ENCODE results near the gene CAMTA2.
"Not testable (repeated sequence)": the region's sequence is repeated elsewhere in the genome, so short reads cannot be mapped to it uniquely, and the experiment has no call there.

CAMTA2 gene, protein sequence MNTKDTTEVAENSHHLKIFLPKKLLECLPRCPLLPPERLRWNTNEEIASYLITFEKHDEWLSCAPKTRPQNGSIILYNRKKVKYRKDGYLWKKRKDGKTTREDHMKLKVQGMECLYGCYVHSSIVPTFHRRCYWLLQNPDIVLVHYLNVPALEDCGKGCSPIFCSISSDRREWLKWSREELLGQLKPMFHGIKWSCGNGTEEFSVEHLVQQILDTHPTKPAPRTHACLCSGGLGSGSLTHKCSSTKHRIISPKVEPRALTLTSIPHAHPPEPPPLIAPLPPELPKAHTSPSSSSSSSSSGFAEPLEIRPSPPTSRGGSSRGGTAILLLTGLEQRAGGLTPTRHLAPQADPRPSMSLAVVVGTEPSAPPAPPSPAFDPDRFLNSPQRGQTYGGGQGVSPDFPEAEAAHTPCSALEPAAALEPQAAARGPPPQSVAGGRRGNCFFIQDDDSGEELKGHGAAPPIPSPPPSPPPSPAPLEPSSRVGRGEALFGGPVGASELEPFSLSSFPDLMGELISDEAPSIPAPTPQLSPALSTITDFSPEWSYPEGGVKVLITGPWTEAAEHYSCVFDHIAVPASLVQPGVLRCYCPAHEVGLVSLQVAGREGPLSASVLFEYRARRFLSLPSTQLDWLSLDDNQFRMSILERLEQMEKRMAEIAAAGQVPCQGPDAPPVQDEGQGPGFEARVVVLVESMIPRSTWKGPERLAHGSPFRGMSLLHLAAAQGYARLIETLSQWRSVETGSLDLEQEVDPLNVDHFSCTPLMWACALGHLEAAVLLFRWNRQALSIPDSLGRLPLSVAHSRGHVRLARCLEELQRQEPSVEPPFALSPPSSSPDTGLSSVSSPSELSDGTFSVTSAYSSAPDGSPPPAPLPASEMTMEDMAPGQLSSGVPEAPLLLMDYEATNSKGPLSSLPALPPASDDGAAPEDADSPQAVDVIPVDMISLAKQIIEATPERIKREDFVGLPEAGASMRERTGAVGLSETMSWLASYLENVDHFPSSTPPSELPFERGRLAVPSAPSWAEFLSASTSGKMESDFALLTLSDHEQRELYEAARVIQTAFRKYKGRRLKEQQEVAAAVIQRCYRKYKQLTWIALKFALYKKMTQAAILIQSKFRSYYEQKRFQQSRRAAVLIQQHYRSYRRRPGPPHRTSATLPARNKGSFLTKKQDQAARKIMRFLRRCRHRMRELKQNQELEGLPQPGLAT

DNA sequence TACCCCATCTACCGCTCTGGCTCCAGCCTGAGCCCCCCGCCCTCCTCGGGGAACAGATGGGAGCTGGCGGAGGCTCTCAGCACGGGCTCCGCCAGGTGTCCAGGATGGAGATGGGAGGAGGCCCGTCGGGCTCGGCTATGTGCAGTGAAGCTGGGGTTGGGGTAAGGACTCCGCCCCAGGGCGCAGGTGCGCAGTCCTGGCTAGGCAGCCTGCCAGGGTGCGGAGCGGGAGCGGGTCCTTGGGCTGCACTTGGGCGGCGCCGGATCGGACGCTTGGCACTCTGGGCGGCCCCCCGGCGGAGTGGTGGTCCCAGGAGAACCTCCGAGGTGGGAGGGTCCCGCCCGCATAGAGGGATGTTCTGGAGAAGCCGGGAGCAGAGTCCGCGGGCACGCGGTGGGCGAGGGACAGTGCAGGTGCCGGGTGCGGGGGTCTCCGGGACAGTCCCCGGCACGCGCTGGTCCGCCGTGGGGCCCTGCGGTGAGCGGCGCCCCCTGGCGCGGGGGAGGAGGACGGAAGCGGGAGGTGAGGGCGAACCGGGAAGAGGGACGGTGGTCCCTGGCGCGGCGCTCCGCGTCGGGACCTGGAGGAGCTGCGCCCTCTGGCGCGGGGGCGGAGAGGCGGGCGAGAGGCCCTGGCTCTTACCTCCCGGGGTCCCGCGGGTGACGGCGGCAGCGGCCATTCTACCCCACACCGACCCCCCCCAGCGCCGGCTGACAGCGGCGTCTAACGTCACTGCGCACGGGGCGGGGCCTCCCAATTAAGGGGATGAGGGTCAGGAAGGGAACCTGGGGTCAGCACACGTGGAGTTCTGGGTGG lies at the start of gene CAMTA2:
Gene CAMTA2 (minus strand): TSS at position 725 of the 816 bp plus-strand sequence. CDS start 1,453 bp downstream, outside the sequence.
- Histone ChIP-seq H3K4me3 (peak within 1 kb of the TSS; percentile 74 to 99 (median 95)), H3K27ac (peak within 1 kb of the TSS; percentile 43 to 99 (median 95))

DNA sequence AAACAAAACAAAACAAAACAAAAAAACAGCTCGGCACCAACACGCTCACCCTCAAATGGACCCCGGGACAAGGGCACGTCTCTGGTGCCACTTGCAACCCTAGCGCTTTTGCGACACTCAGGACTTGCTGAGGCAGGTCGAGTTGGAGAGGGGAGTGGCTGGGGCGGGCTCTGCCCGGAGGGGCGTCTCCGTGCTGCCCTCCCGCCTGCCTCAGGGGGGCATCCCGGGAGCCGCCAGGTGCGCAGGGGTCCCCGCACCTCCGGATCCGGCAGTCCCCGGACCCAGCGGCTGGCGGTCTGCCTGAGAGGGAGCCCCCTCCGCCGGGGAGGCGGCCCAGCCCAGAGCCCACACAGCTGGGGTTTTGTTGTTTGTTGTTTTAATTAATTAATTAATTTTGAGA lies 47.8 kb upstream of the CAMTA2 start, which contains the start of gene SLC52A1:
Gene SLC52A1 (minus strand): TSS at position 112 of the 400 bp plus-strand sequence. CDS start 820 bp downstream, outside the sequence.
- H3K4me3 ChIP-seq: peak within 1 kb of the TSS; percentile 3 to 45 (median 22)
- peak within 1 kb of the TSS in 4 of 21 experiments; percentile 2 to 71 (median 58) for H3K27ac ChIP-seq

DNA sequence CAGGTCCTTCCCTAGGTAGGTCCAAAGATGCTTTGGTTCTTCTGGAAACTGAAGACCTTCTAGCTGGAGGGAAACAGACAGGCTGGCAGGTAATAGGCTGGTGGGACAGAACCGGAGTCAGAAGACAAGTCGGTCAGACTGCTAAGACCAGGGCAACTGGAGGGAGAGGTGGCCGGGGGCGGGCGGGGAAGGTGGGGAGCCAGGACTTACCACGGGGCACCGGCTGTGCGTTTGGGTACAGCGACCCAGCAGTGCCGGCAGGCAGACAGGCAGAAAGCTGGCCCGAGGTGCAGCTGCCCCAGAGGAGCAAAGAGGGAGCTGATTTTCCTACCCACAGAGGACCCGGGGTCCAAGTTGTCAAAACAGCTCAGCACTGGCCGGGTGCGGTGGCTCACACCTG lies 47.2 kb upstream of the CAMTA2 start:
- Histone ChIP-seq H3K27ac (no peak overlapping the region), H3K4me3 (peak overlapping the region in 1 of 7 experiments; percentile 45)

DNA sequence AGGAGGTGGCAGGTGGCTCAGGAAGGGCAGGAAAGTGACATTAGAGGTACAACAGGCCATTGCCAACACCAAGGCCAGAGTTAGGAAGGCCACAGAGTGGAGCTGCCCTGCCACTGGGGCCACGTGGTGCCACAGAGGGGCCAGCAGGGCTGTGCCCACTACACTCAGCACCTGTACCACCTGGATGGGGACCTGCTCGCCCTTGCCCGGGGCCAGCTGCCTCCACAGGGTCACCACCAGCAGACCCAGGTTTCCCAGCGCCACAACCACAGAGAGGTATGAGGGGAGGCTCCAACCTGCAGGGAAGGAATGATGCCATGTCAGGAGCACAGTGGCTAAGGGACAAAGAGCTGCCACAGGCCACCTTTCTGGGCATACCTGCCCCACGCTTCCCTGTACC lies 46.6 kb upstream of the CAMTA2 start:
- no peak overlapping the region for H3K4me3 ChIP-seq

DNA sequence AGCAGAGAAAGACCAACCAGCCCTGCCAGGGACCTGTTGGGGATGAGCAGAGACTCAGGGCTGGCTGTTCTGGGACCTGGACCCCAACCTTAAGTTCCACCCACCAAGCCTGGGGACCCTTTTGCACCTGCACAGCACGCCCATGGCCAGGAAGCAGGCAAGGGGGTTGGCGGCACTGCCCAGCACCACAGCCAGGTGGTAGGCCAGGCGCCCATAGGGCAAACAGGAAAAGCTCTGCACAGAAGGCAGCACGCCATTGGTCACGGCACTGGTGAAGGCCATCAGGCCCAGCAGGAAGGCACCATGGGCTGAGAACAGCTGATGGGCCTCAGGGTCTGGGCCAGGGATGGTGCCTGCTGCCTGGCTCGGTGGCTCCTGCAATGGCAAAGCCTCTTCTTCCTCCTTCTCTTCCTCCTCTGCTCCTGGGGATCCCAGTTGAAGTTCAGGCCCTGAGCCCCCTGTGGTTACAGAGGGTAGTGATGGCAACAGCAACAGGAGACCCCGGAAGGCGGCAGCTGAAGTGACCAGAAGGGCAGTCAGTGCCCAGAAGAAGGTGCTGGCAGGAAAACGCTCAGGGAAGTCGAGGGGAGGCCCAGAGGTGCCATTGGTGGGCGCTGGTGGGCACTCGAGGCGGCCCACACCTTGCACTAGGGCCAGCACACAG lies 46.0 kb upstream of the CAMTA2 start:
- H3K4me3 ChIP-seq: no peak overlapping the region
- no peak overlapping the region for H3K27ac ChIP-seq

More for the DNA sequence above, 46.6 kb upstream of the CAMTA2 start:
- H3K27ac ChIP-seq: no peak overlapping the region

DNA sequence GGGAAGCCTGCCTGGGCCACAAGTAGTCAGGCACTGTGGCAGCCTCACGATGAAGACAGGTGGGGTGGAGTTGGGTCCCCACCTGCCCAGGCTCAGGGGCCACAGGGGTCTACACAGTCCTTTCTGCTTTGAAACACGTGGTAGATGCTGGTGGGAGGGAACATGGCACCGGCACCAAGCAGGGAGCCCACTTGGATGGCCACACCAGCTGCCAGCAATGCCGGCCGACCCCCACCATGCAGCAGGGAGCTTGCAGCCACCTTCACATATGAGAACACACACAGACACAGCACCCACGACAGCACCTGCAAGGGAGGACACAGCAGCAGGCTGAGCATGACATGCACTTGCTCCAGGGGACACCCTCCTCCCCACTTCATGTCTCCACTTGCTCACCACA lies 45.4 kb upstream of the CAMTA2 start:
- Histone ChIP-seq H3K4me3 (no peak overlapping the region), H3K27ac (peak overlapping the region in 1 of 21 experiments; percentile 81)

DNA sequence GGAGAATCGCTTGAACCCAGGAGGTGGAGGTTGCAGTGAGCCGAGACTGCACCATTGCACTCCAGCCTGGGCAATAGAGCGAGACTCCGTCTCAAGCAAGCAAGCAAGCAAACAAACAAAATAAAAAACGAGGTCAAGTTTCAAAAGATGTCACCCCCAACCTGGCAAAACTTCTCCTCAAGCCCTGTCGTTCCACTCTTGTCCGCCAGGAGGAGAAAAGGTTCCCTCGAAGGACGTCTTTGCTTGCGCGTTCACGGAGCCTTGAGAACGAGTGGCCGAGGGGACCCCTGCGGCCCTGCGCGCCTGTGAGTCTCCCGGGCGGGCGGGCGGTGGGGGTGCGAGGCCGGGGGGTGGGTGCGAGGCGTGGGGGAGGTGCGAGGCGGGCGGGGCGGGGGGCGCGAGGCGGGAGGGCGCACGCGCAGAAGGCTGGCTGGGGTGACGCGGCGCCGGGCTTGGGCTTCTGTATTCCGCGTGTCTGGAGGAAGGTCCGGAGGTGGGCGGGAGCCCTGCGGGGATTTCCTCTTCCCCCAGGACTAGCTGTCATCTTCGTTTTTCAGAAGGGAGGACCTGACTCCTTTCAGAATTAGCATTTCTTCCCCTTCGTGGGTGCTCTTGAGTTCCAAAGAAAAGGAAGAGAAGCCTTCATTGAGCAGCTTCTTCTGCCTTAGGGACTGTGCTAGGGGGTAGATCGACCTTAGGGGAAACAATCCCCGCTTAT lies 44.0 kb upstream of the CAMTA2 start:
- Histone ChIP-seq H3K4me3 (peak overlapping the region; percentile 24 to 49 (median 41)), H3K27ac (peak overlapping the region in 19 of 21 experiments; percentile 16 to 85 (median 66))

DNA sequence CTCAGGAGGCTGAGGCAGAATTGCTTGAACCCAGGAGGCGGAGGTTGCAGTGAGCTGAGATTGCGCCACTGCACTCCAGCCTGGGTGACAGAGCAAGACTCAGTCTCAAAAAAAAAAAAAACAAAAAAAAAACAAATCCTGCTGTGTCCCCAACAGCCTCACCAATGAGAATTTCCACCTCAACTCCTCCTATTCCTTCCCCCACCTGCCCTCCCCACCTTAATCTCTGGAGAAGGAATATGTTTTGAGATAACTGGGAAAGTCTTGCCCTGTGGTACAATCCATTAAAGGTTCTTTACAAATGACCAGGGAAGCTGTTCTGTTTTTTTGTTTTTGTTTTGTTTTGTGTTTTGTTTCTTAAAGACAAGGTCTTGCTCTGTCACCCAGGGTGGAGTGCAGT lies 42.7 kb upstream of the CAMTA2 start:
- not testable (repeated sequence) for H3K27ac ChIP-seq, H3K4me3 ChIP-seq

DNA sequence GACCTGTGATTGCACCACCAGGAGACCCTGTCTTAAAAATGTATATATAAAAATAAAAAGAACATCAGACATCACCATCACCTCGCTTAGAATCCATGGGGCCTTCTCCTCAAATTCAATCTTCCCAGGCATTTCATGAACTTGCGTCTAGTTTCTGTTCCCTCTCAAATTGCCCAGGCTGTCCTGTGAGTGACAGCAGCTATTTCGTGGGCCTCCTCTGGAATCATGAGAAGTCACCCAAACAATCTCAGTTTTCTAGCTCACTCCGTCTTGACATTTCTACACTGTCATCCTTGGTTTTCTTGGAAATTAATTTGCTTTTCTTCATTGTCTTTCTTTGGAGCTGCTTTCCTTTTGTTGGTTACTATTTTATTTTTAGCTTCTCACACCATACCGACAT lies 40.4 kb upstream of the CAMTA2 start:
- no peak overlapping the region for H3K4me3 ChIP-seq
- no peak overlapping the region for H3K27ac ChIP-seq

DNA sequence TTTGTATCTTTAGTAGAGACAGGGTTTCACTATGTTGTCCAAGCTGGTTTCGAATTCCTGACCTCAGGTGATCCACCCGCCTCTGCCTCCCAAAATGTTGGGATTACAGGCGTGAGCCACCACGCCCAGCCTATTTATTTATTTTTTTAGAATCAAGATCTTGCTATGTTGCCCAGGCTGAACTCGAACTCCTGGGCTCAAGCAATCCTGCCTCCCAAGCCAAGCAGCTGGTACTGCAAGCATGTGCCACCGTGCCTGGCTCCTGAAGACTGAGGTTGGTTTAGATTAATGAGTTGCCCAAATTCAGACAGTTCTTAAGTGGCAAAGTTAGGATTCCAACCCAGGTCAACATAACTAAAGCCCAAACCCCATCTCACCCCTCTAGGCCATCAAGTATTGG lies 39.8 kb upstream of the CAMTA2 start:
- Histone ChIP-seq H3K27ac (no peak overlapping the region), H3K4me3 (no peak overlapping the region)

DNA sequence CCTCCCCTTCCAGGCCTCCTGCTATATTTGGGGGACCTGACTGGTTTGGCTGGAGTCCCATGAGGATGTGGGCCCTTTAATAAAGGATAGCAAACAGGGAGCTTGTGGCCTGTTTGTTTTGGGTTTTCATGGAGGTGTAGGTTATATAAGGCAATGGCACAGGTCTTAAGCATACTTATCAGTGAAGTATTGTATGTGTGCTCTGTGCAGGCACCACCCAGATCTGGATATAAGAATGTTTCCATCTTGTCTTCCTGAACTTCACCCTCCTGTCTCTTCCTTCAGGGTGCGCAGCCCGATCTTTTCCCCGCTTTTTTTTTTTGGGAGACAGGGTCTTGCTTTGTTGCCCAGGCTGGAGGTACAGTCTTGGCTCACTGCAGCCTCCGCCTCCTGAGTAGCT lies 37.1 kb upstream of the CAMTA2 start:
- no peak overlapping the region for H3K27ac ChIP-seq
- no peak overlapping the region for H3K4me3 ChIP-seq

DNA sequence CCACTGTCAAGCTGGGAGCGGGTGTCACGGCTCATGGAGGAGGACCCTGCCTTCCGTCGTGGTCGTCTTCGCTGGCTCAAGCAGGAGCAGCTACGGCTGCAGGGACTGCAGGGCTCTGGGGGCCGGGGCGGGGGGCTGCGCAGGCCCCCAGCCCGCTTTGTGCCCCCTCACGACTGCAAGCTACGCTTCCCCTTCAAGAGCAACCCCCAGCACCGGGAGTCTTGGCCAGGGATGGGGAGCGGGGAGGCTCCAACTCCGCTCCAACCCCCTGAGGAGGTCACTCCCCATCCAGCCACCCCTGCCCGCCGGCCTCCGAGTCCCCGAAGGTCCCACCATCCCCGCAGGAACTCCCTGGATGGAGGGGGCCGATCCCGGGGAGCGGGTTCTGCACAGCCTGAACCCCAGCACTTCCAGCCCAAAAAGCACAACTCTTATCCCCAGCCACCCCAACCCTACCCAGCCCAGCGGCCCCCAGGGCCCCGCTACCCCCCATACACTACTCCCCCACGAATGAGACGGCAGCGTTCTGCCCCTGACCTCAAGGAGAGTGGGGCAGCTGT lies 36.2 kb upstream of the CAMTA2 start:
- H3K27ac ChIP-seq: no peak overlapping the region
- H3K4me3 ChIP-seq: no peak overlapping the region

DNA sequence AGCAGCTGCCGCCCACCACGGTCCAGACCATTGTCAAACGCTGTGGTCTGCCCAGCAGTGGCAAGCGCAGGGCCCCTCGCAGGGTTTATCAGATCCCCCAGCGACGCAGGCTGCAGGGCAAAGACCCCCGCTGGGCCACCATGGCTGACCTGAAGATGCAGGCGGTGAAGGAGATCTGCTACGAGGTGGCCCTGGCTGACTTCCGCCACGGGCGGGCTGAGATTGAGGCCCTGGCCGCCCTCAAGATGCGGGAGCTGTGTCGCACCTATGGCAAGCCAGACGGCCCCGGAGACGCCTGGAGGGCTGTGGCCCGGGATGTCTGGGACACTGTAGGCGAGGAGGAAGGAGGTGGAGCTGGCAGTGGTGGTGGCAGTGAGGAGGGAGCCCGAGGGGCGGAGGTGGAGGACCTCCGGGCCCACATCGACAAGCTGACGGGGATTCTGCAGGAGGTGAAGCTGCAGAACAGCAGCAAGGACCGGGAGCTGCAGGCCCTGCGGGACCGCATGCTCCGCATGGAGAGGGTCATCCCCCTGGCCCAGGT lies 34.8 kb upstream of the CAMTA2 start:
- Histone ChIP-seq H3K27ac (no peak overlapping the region), H3K4me3 (no peak overlapping the region)

DNA sequence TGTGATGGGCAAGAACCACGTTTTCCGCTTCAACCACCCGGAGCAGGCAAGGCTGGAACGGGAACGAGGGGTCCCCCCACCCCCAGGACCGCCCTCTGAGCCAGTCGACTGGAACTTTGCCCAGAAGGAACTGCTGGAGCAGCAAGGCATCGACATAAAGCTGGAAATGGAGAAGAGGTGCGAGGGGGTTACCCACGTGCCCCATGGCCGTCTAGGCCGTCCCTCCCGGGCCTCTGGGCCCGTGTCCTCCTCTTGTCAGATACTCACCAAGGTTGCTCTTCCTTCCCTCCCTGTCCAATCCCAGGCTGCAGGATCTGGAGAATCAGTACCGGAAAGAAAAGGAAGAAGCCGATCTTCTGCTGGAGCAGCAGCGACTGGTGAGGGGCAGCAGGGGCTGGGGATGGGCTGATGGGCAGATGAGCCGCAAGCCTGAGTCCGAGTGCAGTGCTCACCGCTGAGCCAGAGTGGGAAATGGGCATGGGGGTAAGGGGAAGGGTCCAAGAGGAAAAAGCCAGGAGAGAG lies 33.1 kb upstream of the CAMTA2 start:
- Histone ChIP-seq H3K27ac (no peak overlapping the region), H3K4me3 (no peak overlapping the region)

DNA sequence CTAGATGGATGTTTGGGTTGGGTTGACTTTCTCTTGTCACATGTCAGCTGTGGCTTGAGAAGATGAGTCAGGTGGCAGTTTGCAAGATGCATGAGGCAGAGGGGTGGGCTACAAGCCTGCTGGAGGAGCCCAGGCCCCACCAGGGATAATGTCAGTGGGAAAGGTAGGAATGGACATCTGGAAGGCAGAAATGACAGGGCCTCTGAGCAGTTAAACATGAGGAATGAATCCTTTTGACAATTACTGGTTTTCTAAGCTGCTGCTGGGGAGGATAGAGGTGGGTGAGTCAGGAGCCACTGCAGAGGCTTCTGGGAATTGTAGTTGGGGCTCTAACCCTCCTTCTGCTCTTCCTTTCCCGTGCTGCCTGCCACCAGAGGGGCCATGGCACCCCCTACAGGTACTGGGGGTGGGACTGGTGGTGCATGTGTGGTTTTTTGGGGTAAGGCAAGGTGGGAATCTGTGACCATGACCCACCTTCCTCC lies 32.0 kb upstream of the CAMTA2 start:
- Histone ChIP-seq H3K4me3 (no peak overlapping the region), H3K27ac (no peak overlapping the region)

DNA sequence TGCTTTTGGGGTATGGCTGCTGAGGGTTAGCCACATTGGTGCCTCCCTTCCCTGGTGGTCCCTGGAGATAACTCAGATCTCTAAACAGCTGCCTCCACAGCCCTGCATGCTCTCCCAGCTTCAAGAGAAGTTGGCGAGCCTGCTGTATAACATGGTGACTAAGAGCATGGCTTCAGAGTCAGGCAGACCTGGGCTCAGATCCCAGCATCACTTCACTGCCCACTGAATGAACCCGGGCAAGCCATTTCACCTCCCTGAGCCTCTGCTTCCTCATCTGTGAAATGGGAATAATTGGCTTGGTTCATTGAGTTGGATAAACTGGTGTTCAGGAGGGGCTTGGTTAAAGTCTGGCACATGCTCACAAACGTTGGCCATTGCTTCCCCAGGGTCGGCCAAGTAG lies 26.9 kb upstream of the CAMTA2 start:
- Histone ChIP-seq H3K4me3 (no peak overlapping the region), H3K27ac (no peak overlapping the region)

DNA sequence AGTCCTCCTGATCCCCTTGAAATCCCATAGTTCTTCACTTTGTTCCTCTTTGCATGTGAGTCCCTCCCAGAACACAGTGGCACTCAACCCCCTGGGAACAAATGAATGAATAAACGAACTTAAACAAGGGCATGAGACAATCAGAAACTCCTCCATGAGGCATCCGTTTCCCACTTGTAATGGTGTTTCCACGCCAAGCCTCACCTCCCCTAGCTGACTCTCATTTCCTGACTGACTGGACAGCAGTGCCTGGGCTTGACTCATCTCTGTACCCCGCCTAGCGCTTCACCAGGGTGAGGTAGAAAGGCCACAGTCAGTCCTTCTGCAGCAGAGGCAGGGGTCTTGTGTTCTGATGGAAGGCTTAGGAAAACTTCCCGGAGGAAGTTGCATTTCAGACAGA lies 24.5 kb upstream of the CAMTA2 start:
- Histone ChIP-seq H3K27ac (no peak overlapping the region), H3K4me3 (no peak overlapping the region)

Measured in skin epidermis (tissue), 12 donors.